ENCODE measurements around the gene CYP24A1.

Gene CYP24A1

GRCh38 chr20:54172856-54173652 is 732 bp downstream of the CYP24A1 start:
- peak; percentile 58 for DNase-seq

- DNase-seq = no peak
These were observed 1.3 kb downstream of the CYP24A1 start for GRCh38 chr20:54172532-54172855.

- DNase-seq = no peak
These were observed 2.8 kb downstream of the CYP24A1 start for GRCh38 chr20:54170963-54171362.

GRCh38 chr20:54170026-54170471 is 3.7 kb downstream of the CYP24A1 start:
- DNase-seq = no peak

- DNase-seq = no peak
These were observed 4.6 kb downstream of the CYP24A1 start for GRCh38 chr20:54168961-54169862.

GRCh38 chr20:54167909-54168872 is 5.6 kb downstream of the CYP24A1 start:
- no peak for DNase-seq

- DNase-seq = no peak
These were observed 6.7 kb downstream of the CYP24A1 start for GRCh38 chr20:54166987-54167662.

- no peak for DNase-seq
These were observed 8.0 kb downstream of the CYP24A1 start for GRCh38 chr20:54165803-54166202.

- DNase-seq = no peak
These were observed 8.8 kb downstream of the CYP24A1 start for GRCh38 chr20:54165014-54165413.

GRCh38 chr20:54163402-54163801 is 10.4 kb downstream of the CYP24A1 start:
- no peak for DNase-seq

GRCh38 chr20:54162378-54163009 is 11.3 kb downstream of the CYP24A1 start:
- DNase-seq = no peak

- no peak for DNase-seq
These were observed 12.0 kb downstream of the CYP24A1 start for GRCh38 chr20:54161821-54162149.

GRCh38 chr20:54161008-54161820 is 12.6 kb downstream of the CYP24A1 start:
- DNase-seq = no peak

- no peak for DNase-seq
These were observed 13.4 kb downstream of the CYP24A1 start for GRCh38 chr20:54160065-54161007.

GRCh38 chr20:54158856-54159418 is 14.8 kb downstream of the CYP24A1 start:
- DNase-seq = no peak

- DNase-seq = no peak
These were observed 15.6 kb downstream of the CYP24A1 start for GRCh38 chr20:54158226-54158625.

GRCh38 chr20:54156981-54157835 is 16.6 kb downstream of the CYP24A1 start:
- no peak for DNase-seq

GRCh38 chr20:54156522-54156921 is 17.3 kb downstream of the CYP24A1 start:
- DNase-seq = no peak
